Measurements from ENCODE around the gene CLPSL1.

Gene CLPSL1

DNA sequence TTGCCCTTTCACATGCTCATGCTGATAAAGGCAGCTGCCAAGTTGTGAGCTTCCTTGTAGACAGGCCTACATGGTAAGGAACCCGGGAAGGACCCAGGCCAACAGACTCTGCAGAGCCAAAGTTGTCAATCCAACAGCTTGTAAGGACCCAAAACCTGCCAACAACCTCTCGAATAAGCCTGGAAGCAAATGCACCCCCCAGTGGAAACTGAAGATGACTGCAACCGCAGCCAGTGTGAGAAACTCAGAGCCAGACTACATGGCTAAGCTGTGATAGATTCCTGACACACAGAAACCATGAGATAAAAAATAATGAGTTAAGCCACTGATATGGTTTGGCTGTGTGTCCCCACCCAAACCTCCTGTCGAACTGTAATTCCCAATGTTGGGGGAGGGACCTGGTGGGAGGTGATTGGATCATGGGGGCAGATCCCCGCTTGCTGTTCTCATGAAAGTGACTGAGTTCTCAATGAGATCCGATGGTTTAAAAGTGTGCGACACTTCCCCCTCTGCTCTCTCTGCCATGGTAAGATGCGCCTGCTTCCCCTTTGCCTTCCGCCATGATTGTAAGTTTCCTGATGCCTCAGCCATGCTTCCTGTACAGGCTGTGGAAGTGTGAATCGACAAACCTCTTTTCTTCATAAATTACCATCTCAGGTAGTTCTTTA, 23.2 kb upstream of the CLPSL1 start:
- Histone ChIP-seq H3K4me3 (ENCODE audit: extremely low read depth, insufficient read depth, low read length, poor library complexity, severe bottlenecking) (no peak overlapping the region), H3K27ac (ENCODE audit: low read depth, low read length, severe bottlenecking) (no peak overlapping the region), H3K4me1 (ENCODE audit: control insufficient read depth, insufficient read depth, low read length, poor library complexity, severe bottlenecking) (no peaks in the 10 kb centered on the region), H3K36me3 (ENCODE audit: control insufficient read depth, insufficient read depth, low read length) (no peaks in the 10 kb centered on the region), H3K9me3 (ENCODE audit: control insufficient read depth, low read length) (no peaks in the 10 kb centered on the region)
- WGBS, 2 experiments (ENCODE audit: insufficient coverage in 2 of 2) = 55 to 62% methylated on average over 8 of the region's 10 CpGs

- Histone ChIP-seq H3K27ac (ENCODE audit: low read depth, low read length, severe bottlenecking) (no peak overlapping the region), H3K36me3 (ENCODE audit: control insufficient read depth, insufficient read depth, low read length) (no peaks in the 10 kb centered on the region), H3K9me3 (ENCODE audit: control insufficient read depth, low read length) (no peaks in the 10 kb centered on the region), H3K4me1 (ENCODE audit: control insufficient read depth, insufficient read depth, low read length, poor library complexity, severe bottlenecking) (no peaks in the 10 kb centered on the region), H3K4me3 (ENCODE audit: extremely low read depth, insufficient read depth, low read length, poor library complexity, severe bottlenecking) (no peak overlapping the region)
- WGBS, 2 experiments (ENCODE audit: insufficient coverage in 2 of 2) = 79% methylated on average over 2 of the region's 3 CpGs; no CpG with 5 or more reads in 1 of the 2 experiments
Measured at GRCh38 chr6:35759426-35759825, 21.4 kb upstream of the CLPSL1 start.

DNA sequence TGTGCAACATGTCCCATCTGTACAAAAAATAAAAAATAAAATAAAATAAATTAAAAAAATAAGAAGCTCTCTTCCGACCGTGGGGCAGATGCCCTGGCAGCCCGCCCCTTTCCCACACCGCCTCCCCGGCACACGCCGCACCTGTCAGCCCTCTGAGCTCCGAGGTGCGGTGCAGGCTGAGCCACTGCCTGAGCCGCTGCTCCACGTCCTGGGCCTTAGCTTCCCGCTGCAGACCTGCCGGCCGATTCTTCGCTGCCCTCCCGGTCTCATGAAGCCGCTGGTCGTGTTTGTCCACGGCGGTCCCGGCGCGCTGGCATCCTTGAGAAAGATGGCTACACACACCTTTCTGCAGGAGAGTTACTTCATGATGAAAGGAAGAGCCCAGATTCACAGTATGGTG, 15.1 kb upstream of the CLPSL1 start:
- H3K9me3 ChIP-seq (ENCODE audit: control insufficient read depth, low read length) = no peaks in the 10 kb centered on the region
- no peaks in the 10 kb centered on the region for H3K36me3 ChIP-seq (ENCODE audit: control insufficient read depth, insufficient read depth, low read length)
- 92 to 94% methylated on average over 21 to 22 of the region's 23 CpGs for WGBS, 2 experiments (ENCODE audit: insufficient coverage in 2 of 2)
- no peak overlapping the region for H3K4me3 ChIP-seq (ENCODE audit: extremely low read depth, insufficient read depth, low read length, poor library complexity, severe bottlenecking)
- H3K4me1 ChIP-seq (ENCODE audit: control insufficient read depth, insufficient read depth, low read length, poor library complexity, severe bottlenecking) = no peaks in the 10 kb centered on the region
- H3K27ac ChIP-seq (ENCODE audit: low read depth, low read length, severe bottlenecking) = no peak overlapping the region

DNA sequence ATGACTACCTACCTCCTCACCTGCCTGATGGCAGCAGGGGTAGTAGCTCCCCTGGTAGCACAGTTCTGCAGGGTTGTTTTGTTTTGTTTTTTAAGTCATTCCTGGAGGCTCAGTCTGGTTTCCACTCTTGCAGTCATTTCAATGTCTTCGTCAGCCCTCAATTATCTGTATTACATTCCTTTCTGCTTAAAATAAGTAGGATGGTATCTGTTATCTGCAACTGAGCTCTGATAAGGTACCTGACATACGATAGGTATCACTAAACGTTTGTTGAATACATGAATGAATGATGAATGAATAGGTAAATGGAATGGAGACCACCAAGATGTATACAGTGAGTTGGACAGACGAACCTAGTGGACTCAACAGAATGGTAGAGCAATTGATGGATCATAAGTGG, 11.6 kb upstream of the CLPSL1 start:
- H3K36me3 ChIP-seq (ENCODE audit: control insufficient read depth, insufficient read depth, low read length) = no peaks in the 10 kb centered on the region
- no peaks in the 10 kb centered on the region for H3K4me1 ChIP-seq (ENCODE audit: control insufficient read depth, insufficient read depth, low read length, poor library complexity, severe bottlenecking)
- 81 to 95% methylated on average over 3 of the region's 4 CpGs for WGBS, 2 experiments (ENCODE audit: insufficient coverage in 2 of 2)
- no peaks in the 10 kb centered on the region for H3K9me3 ChIP-seq (ENCODE audit: control insufficient read depth, low read length)
- H3K27ac ChIP-seq (ENCODE audit: low read depth, low read length, severe bottlenecking) = no peak overlapping the region
- no peak overlapping the region for H3K4me3 ChIP-seq (ENCODE audit: extremely low read depth, insufficient read depth, low read length, poor library complexity, severe bottlenecking)

DNA sequence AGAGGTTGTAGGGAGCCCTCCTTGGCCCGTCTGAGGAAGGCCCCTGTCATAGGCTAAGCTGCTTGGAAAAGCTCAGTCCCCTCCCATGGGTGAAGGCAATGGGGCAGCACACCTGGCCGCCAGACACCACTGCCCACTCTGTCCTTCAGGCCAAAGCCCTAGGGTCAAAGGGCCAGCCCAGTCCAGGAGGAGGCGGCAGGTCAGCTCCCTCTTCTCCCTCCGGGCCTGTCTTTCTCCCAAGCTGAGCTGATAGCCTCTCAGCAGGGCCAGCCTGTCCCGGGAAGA, 9.5 kb upstream of the CLPSL1 start:
- Histone ChIP-seq H3K9me3 (ENCODE audit: control insufficient read depth, low read length) (no peaks in the 10 kb centered on the region), H3K4me3 (ENCODE audit: extremely low read depth, insufficient read depth, low read length, poor library complexity, severe bottlenecking) (no peak overlapping the region), H3K4me1 (ENCODE audit: control insufficient read depth, insufficient read depth, low read length, poor library complexity, severe bottlenecking) (no peaks in the 10 kb centered on the region), H3K36me3 (ENCODE audit: control insufficient read depth, insufficient read depth, low read length) (no peaks in the 10 kb centered on the region), H3K27ac (ENCODE audit: low read depth, low read length, severe bottlenecking) (no peak overlapping the region)
- 80 to 91% methylated on average over 1 to 2 of the region's 5 CpGs for WGBS, 2 experiments (ENCODE audit: insufficient coverage in 2 of 2)

- H3K4me1 ChIP-seq (ENCODE audit: control insufficient read depth, insufficient read depth, low read length, poor library complexity, severe bottlenecking) = no peaks in the 10 kb centered on the region
- H3K9me3 ChIP-seq (ENCODE audit: control insufficient read depth, low read length) = no peaks in the 10 kb centered on the region
- no peak overlapping the region for H3K27ac ChIP-seq (ENCODE audit: low read depth, low read length, severe bottlenecking)
- 72 to 86% methylated on average over 7 to 11 of the region's 11 CpGs for WGBS, 2 experiments (ENCODE audit: insufficient coverage in 2 of 2)
- no peak overlapping the region for H3K4me3 ChIP-seq (ENCODE audit: extremely low read depth, insufficient read depth, low read length, poor library complexity, severe bottlenecking)
- no peaks in the 10 kb centered on the region for H3K36me3 ChIP-seq (ENCODE audit: control insufficient read depth, insufficient read depth, low read length)
Measured at GRCh38 chr6:35774116-35774794, 6.6 kb upstream of the CLPSL1 start.

GRCh38 chr6:35775031-35775430, 5.8 kb upstream of the CLPSL1 start:
- WGBS, 2 experiments (ENCODE audit: insufficient coverage in 2 of 2) = 88 to 93% methylated on average over 5 of the region's 6 CpGs
- no peaks in the 10 kb centered on the region for H3K9me3 ChIP-seq (ENCODE audit: control insufficient read depth, low read length)
- H3K36me3 ChIP-seq (ENCODE audit: control insufficient read depth, insufficient read depth, low read length) = no peaks in the 10 kb centered on the region
- H3K27ac ChIP-seq (ENCODE audit: low read depth, low read length, severe bottlenecking) = no peak overlapping the region
- no peak overlapping the region for H3K4me3 ChIP-seq (ENCODE audit: extremely low read depth, insufficient read depth, low read length, poor library complexity, severe bottlenecking)
- H3K4me1 ChIP-seq (ENCODE audit: control insufficient read depth, insufficient read depth, low read length, poor library complexity, severe bottlenecking) = no peaks in the 10 kb centered on the region

DNA sequence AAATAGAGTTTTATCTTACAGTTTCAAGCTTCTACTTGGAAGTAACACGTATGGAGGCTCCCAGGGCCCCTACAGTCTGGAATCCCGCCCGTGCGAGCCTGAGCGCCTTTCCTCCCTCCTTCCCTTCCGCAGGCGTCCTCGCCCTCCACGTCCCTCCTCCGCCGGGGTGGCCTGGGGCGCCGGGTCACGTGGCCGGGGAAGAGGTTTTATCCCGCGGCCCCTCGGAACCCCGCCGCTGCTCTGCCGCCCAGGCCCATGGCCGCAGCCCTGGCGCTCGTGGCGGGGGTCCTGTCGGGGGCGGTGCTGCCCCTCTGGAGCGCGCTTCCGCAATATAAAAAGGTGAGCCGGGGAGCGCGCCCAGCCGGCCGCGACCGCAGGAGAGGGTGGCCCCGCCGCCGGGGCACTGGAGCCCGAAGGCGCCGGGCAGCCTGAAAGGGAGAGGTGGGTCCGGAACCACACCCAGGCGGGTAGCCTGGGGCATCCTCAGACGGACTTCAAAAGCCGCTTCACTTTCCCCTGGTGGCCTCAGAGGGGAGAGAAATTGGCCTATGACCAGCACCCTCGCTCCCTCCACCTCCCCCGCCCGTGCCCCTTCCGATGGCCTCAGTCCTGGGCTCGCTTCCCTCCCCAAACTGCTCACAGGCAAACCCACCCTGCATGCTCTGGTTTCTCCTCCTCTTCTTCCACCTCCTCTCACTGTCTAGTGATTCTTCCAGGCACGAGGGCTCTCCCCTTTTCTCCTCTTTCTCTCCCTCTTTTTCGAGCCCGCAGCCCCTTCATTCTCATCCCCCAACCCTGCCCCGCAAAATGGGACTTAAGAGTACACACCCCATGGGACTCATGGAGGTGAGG, 4.2 kb upstream of the CLPSL1 start, which contains the start of gene CLPSL2:
Gene CLPSL2 (plus strand): TSS at position 235 of the 852 bp plus-strand sequence. CDS start 21 bp downstream, at position 256.
- no peak within 1 kb of the TSS for H3K27ac ChIP-seq (ENCODE audit: low read depth, low read length, severe bottlenecking)
- H3K36me3 ChIP-seq (ENCODE audit: control insufficient read depth, insufficient read depth, low read length) = no peaks in the 10 kb centered on the region
- no peaks in the 10 kb centered on the region for H3K4me1 ChIP-seq (ENCODE audit: control insufficient read depth, insufficient read depth, low read length, poor library complexity, severe bottlenecking)
- peak within 1 kb of the TSS; percentile 46 for H3K4me3 ChIP-seq (ENCODE audit: extremely low read depth, insufficient read depth, low read length, poor library complexity, severe bottlenecking)
- WGBS, 2 experiments (ENCODE audit: insufficient coverage in 2 of 2) = 1 to 3% methylated on average over 37 to 40 of the region's 56 CpGs
- no peaks in the 10 kb centered on the region for H3K9me3 ChIP-seq (ENCODE audit: control insufficient read depth, low read length)

- H3K36me3 ChIP-seq (ENCODE audit: control insufficient read depth, insufficient read depth, low read length) = no peaks in the 10 kb centered on the region
- no peak overlapping the region for H3K4me3 ChIP-seq (ENCODE audit: extremely low read depth, insufficient read depth, low read length, poor library complexity, severe bottlenecking)
- 87 to 94% methylated on average over 8 to 9 of the region's 10 CpGs for WGBS, 2 experiments (ENCODE audit: insufficient coverage in 2 of 2)
- no peaks in the 10 kb centered on the region for H3K9me3 ChIP-seq (ENCODE audit: control insufficient read depth, low read length)
- H3K27ac ChIP-seq (ENCODE audit: low read depth, low read length, severe bottlenecking) = no peak overlapping the region
- H3K4me1 ChIP-seq (ENCODE audit: control insufficient read depth, insufficient read depth, low read length, poor library complexity, severe bottlenecking) = no peaks in the 10 kb centered on the region
Measured at GRCh38 chr6:35777356-35778102, 3.3 kb upstream of the CLPSL1 start.

GRCh38 chr6:35778437-35778836, 2.4 kb upstream of the CLPSL1 start:
- Histone ChIP-seq H3K4me3 (ENCODE audit: extremely low read depth, insufficient read depth, low read length, poor library complexity, severe bottlenecking) (no peak overlapping the region), H3K9me3 (ENCODE audit: control insufficient read depth, low read length) (no peaks in the 10 kb centered on the region), H3K4me1 (ENCODE audit: control insufficient read depth, insufficient read depth, low read length, poor library complexity, severe bottlenecking) (no peaks in the 10 kb centered on the region), H3K27ac (ENCODE audit: low read depth, low read length, severe bottlenecking) (no peak overlapping the region), H3K36me3 (ENCODE audit: control insufficient read depth, insufficient read depth, low read length) (no peaks in the 10 kb centered on the region)
- 93 to 95% methylated on average over 2 of the region's 2 CpGs for WGBS, 2 experiments (ENCODE audit: insufficient coverage in 2 of 2)
